HG03520 (cell line): Measurements from ENCODE around the gene RASGRP1.

Experiments used
- ATAC-seq: cut with Tn5 transposase; IDR thresholded peaks from one replicate; pipeline ENCODE4 v1.9.1; 2021; ENCODE audit warnings: mild to moderate bottlenecking, moderate library complexity; ENCODE audit not compliant: unreplicated experiment

The RASGRP1 gene

DNA sequence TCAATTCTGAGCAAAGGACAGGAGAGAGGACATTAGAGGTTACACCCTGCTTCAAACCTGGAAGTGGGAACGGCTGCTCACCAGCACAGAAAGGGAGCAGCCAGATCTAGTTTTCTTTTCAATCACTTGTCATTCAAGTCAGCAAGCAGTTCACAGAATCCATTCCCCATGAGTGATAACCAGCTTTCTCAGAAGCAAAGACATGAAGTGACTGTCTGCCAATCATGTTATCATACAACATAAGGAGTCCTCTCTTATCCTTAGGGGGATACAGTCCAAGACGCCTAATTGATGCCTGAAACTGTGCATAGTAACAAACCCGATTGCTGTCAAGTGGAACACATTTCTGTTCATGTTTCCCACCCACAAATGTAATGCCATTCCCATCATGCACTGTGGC lies 56.0 kb downstream of the RASGRP1 start:
- ATAC-seq = no peak

DNA sequence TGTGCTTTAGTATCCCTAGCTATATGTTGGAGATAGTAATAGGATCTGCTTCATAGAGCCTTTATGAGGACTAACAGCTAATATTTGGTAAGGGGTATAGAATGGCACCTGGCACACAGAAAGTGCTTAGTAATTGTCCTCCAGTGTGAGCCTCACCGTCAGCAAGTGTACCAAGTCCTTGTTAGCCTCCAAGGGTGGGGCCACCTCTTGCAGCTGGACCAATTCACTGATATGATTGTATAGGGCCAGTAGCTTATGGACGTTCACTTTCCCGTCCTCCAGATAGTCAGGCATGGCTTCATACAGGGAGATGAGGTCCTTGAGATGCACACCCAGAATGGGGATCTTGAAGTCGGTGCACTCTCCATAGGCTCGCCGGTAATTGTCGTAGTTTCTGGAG lies 57.0 kb downstream of the RASGRP1 start:
- ATAC-seq = no peak

DNA sequence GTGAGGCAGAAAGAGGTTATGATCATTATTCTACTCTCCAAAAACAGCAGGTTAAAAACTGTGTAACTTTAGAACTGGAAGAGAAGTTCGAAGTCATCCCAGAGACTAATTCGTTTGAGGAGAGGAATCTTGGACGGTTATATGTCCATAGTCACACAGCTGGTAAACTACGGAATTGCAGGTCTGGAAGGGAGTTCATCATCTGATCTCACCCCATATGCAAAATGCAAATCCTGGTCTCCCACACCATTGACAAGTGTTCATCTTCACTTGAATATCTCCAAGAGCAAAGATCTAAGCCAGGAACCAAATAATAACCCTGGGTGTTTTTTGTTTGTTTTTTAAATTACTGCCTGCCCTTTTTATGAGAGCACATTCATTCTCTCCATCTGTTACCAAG lies 57.6 kb downstream of the RASGRP1 start:
- ATAC-seq = no peak

DNA sequence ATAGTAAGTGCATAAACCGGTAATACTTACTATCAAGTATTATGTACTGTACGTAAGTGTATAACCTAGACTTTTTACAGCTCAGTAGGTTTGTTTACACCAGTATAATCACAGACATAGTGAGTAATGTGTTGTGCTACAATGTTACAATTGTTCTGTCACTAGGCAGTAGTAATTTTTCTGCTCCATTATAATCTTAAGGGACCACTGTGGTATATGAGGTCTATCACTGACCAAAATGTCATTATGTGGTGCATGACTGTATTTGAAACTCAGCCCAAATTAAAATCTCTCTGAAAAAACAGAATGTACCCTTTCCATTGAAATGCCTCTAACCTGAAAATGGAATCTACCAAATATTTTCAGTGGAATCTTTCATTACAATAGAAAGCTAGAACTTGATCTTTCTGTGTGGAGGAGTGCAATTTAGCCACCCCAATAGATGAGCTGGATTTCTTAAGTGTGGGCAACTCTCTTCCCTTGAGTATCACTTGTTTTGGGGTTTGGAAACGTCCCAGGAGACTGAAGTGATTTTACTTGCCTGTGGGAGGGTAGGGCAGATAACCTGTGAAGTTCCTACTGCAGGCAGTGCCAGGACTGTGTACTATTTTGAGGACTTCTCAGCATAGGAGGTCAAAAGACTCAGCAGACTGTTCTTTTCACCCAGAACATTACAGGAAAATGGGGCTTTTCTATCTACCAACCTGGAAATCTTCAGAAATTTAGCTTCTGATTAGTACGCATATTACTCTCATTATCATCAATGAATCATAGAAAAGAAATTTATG lies 59.7 kb downstream of the RASGRP1 start:
- ATAC-seq = no peak

DNA sequence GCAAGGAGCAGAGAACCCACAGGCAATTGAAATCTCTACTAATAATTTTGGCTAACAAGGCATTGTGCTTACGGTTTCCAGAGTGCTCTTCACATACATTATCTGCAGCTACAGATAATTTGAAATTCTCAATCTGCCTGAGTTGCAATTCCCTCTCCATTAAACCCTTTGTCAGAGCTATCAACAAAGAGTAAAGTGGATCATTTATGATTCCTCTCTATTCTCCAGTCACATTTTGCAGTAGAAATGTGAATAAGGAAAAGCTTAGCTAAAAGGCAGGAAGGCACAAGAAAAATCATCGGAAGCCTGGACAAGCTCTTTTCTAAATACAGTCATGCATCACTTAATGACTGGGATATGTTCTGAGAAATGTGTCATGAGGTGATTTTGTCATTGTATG lies 61.1 kb downstream of the RASGRP1 start:
- no peak for ATAC-seq

DNA sequence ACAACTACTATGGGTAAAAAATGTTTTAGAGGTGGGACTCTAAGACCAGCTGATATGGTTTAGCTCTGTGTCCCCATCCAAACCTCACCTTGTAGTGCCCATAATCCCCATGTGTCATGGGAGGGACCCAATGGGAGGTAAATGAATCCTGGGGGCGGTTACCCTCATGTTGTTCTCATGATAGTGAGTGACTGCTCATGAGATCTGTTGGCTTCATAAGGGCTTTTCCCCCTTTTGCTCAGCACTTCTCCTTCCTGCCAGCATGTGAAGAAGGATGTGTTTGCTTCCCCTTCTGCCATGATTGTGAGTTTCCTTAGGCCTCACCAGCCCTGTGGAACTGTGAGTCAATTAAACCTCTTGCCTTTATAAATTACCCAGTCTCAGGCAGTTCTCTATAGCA lies 65.0 kb downstream of the RASGRP1 start:
- no peak for ATAC-seq

DNA sequence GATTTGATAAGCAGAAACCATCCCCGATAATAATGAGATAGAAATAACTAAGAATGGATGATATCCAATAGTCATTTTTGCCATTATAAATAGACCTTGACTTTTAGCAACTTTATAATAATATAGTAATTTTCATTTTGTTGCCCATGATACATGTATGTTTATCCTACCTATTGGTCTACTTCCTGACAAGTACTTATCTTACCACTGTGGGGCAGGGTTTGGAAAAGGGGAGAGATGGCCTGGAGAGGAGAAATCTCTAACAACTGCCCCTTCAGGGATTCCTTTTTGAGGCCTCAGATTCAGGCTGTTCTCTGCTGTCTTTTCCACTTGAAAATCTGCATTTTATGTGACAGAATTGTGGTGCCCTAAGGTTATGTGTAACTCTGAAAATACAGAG lies 68.5 kb downstream of the RASGRP1 start:
- no peak for ATAC-seq

DNA sequence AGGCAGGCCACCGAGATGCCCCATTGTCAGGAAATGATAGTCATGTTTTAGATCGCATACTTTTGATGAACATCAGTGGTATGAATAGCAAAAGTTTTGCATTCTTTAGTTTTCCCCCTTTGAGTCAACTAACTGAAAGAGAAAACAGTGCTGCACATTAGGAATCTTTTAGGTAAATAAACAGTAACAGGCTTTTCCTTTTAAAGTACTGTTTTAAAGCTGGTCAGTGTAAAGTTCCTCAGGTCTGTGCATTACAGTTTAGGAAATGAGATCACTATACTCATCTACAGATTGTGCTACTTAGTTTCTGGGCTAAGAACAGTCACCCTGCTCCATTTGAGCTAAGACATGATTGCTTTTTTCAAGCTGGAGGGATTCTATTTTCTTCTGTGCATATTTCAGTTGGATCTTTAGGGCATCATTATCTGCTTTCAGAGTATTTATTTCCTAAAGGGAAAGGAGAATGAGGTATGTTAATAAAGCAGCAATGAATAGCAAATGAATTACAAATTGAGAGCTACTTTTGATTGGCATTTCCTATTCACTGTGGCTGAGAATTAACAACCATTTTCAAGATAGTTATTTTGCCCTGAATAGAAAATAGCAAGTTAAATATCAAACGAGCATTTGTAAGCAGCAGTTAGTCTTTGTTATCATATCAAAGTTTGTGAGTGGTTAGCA lies 74.2 kb downstream of the RASGRP1 start:
- ATAC-seq = no peak

DNA sequence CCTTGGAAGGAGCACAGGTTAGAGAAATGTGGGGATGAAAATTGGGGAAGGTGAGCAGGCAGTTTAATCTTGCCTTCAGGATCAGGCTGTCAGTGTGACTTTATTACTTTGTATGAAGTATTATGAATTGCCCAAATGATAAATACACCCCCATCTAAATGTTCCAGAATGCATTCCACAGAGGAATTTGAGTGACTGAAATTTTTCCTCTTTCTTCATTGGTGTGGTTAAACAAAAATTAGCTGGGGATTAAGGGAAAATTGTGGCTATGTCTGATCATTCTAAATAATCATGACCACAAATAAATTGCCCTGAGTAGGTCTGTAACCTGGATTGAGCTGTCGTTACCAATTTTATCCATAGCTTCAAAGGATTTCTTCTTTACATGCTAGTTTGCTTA lies 77.2 kb downstream of the RASGRP1 start:
- ATAC-seq = no peak

DNA sequence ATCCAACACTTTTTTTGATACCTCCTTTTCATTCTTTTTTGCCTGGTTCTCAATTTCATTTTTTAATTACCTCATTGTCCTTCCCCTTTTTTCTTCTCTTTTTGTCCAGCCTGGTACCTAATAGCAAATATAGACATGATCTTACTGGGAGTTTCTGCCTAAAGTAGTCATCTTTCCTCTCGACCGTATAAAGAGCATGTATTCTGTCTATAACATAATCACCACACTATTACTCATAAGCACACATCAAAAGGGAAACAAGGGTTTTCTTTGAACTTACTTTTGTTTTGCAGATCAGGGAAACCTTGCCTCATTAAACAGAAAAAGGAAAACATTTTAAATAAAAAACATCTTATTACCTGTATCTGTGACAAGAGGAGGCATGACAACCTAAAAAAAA lies 77.7 kb downstream of the RASGRP1 start:
- ATAC-seq = no peak

DNA sequence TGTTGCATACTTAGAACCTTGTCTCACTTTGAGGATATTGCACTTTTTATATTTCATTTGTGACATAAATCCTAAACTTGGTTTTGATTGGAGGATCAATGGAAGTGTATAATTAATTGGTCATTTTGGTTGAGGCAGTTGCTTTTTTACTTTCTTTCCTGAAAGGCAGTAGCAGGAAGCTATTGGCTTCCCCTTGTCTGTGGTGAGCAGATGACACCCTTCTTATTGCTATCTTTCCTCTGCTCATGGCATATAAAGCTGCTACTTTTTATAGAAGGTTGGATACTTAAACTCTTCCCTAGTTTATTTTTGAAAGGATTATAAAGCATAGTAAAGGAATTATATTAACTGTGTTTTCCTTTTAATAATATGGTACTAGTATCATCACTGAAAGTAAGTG lies 82.0 kb downstream of the RASGRP1 start:
- no peak for ATAC-seq

DNA sequence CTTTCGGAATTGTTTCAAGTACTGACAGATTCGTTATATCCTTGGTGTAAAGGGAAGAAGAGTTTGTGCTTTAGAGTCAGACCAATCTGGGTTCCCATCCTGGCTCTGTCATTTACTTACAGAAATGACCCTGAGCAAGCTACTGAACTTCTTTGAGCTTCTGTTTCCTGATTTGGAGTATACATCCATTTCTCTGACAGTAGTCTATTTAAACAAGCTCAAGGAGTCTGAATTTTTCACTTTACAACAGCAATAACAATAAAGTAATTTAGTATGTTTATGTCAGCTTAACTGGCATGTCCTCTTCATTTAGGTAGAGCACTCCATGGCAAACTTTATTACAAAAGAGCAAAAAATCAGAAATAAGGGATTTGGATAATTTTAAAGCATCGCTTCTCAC lies 82.9 kb downstream of the RASGRP1 start:
- ATAC-seq = no peak

DNA sequence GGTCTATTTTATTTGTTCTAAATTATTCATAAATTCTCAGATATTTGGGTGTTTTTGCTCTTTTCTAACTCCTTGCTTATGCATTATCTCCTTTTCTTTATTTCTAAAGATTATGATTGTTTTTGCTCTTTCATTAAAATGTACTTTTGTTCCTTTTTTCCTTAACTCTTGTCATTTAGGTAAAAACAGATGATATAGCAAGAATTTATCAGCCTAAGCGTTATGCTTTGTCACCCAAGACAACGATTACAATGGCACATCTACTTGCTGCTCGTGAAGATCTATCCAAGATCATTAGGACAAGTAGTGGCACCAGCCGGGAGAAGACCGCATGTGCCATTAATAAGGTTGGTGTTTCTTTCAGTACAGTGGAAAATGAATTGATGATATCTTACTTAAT lies 83.5 kb downstream of the RASGRP1 start:
- no peak for ATAC-seq

DNA sequence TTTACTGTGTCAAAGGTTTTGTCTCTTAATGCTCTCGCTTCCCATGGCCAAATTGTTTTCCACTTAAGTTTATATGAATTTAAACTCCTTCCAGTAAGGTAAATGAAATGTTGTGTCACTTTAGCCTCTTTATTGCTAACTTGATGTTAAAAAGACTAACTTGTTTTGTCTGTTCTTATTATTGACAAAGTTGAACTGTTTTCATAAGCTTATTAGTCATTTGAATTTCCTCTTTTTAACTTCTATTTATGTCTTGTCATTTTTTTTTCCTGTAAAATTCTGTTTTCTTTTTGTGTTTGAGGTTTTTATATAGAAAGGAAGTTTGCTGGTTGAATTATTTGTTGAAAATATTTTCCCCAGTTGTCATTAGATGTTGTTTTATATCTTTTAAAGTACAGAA lies 84.9 kb downstream of the RASGRP1 start:
- no peak for ATAC-seq

DNA sequence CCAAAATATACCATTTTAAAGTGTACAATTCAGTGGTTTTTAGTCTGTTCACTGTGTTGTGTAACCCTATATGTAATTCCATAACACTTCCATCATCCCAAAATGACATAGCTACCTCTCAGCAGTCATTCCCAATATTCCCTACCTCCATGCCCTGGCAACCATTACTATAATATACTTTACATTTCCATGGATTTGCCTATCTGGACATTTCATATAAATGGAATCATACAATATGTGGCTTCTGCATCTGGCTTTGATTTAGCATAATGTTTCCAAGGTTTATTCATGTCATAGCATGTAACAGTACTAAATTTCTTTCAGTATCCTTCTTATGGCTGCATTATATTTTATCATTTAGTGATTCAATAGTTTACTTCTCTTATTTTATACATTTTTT lies 85.3 kb downstream of the RASGRP1 start:
- ATAC-seq = no peak

DNA sequence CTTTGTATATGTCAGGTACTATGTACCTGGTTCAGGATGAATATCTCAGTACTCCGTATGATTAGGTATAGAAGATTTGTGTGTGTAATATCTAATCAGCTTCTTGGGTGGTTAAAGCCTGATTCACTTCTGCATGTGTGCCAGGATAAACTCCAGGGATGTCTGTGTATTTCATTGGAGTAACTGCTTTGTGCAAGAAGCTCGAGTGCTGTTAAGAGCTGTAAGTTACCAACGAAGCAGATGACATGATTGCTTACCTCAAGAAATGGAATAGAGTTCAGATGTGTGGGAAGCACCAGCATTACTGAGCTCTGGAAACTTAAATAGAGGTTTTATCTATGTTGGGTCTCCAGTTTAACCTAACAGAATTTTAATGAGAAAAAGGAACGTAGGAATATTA lies 87.0 kb downstream of the RASGRP1 start:
- no peak for ATAC-seq

DNA sequence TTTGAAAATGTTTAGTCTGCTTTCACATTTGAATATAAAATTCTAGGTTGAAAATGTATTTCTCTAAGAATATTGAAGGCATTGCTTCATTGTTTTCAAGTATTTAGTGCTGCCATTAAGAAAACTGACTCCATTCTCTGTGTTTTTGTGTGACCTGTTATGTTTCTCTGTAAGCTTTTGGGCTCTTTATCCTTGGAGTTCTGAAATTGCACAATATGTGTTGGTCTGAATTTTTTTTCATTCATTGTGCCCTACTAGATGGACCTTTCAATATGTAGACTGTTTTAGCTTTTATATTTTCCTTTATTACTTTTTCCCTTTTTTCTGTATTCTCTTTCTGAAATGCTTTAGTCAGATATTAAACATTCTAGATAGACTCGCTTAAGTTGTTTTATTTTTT lies 88.5 kb downstream of the RASGRP1 start:
- no peak for ATAC-seq

DNA sequence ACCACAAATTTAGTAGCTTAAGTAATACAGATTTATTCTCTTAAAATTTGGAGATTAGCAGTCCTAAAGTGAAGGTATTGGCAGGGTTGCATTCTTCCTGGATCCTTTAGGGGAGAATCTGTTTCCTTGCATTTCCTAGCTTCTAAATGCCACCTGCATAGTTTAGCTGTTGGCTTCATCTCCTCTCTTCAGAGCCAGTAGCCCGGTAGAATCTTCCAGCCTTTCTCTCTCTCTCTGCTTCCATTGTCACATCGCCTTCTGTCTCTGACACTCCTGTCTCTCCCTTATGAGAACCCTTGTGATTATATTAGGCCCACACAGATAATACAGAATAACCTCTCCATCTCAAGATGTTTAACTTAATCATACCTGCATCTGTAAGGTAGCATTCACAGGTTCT lies 89.3 kb downstream of the RASGRP1 start:
- no peak for ATAC-seq

DNA sequence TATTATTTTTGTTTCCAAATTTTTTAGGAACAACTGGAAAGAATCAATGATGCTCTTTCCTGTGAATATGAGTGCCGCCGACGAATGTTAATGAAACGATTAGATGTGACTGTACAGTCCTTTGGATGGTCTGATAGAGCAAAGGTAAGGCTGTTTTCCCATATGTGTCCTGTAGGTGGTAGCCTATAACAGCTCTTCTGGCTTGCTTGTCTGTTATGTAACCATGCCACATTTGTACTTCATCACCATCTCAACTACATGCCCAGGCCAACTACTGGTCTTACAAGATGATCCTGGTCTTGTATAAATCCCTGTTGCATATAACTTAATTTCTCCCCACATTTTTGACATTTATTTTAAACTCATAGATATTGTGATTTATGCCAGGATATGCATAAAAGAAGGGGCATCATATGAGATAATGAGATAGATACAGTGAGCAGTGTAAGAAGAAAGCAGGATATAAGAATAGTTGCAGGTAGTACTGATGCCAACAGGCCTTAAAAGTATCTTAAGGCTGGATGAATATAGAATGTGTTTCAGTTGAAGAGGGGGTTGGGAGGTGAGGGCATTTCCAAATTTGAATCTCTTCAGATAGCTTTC lies 90.4 kb downstream of the RASGRP1 start:
- ATAC-seq = peak; percentile 97

DNA sequence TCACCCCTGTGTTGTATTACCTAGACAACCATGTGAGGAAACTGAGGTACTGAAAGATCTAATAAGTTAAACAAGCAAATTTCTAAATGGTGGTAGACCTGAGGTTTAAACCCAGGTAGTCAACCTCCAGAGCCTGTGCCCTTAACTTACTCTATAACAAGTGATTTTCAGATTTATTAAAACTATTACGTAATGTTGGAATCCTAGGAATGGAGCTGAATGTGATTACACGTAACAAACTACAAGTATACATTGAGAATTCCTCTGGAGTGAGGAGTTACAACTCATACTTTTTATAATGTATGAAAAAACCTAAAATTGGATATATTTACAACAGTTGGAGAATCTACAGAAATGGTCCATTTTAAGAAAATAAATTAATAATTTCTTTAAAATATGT lies 92.6 kb downstream of the RASGRP1 start:
- ATAC-seq = no peak

DNA sequence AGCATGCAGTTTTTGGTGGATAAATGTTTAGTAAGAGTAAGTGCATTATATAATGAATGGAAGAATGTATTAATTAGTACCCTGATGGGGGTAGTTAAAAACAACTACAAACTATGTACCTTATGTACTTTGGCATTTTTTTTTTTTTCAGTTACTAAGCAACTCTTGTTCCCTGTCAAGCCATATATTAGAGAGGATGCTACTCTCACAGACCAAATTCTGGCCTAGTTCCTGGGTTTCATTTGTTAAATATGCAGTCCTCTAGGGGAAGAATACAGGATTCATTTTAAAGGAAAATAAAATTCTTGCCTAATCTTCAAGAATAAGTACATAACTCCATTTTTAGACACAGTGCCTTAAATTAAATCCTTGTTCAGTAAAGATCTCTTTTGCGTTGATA lies 93.8 kb downstream of the RASGRP1 start:
- no peak for ATAC-seq

DNA sequence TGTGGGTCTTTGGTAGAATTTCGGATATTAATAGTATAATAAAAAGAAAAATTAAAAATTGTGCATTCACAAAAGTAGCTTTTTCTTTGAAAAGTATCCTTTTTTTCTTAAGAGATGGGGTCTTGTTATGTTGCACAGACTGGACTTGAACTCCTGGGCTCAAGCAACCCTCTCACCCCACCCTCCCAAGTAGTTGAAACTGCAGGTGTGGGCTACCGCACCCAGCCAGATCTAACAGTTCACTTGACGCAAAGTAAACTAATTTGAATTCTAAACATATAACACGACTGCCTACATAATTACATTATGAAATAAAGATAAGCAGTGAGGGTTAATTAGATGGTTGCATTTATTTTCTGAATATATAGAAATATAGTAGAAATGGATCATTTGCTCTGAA lies 99.9 kb downstream of the RASGRP1 start:
- ATAC-seq = no peak
